DOHH2 (cell line): Measurements from ENCODE around the gene PNPLA8.

Experiments
- CTCF ChIP-seq: fragments of 200-600 bp; sonication (generic); IDR thresholded peaks from one replicate; pipeline ENCODE4 v1.5.1; 2014; ENCODE audit warnings: antibody characterized with exemption, mild to moderate bottlenecking, low read depth, low read length; ENCODE audit not compliant: poor library complexity, severe bottlenecking
- EZH2phosphoT487 ChIP-seq: fragments of 200-600 bp; sonication (generic); IDR thresholded peaks from 2 replicates; pipeline ENCODE4 v1.6.1; 2017; ENCODE audit warnings: borderline replicate concordance, mild to moderate bottlenecking, antibody characterized with exemption, low read length, moderate library complexity, mixed read lengths

GRCh38 chr7:108561047-108561619, 35.2 kb upstream of the PNPLA8 start:
- no peak for TF ChIP-seq CTCF
- no peak for TF ChIP-seq EZH2phosphoT487
